ENCODE measurements around the gene RABL6.
"Not testable (repeated sequence)": the region's sequence is repeated elsewhere in the genome, so short reads cannot be mapped to it uniquely, and the experiment has no call there.

RABL6 gene

DNA sequence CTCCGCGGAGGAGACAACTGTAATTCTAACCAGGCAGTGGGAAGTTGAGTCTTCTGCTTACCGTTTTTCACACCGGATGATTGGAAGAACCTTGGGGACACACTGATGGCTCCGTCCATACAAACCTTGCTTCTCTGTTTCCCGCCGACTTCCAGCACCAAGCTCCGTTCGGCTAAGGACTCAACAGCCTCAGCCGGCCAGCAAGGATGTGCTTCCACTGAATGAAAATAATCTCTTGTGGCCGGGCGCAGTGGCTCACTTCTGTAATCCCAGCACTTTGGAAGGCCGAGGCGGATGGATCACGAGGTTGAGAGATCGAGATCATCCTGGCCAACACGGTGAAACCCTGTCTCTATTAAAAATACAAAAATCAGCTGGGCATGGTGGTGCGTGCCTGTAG is 60.2 kb downstream of the RABL6 start:
- ChIA-PET POLR2A (no interaction called here), CTCF (no interaction called here)
- no peak for TF ChIP-seq CTCF (IDR thresholded peaks at IDR 0.05; ENCODE audit: insufficient read depth, low read length, missing control alignments)

GRCh38 chr9:136868644-136869043 is 60.9 kb downstream of the RABL6 start:
- CTCF ChIA-PET, result interaction anchor here (1.0 kb wide), 1 partner anchor 163 kb away, joined by 3 read pairs; the partner anchor contains the start of gene FUT7

More for the DNA sequence above, 60.2 kb downstream of the RABL6 start:
- DNase-seq (ENCODE audit: low read depth, low spot score), result no peak
- H3K4me3 ChIP-seq (ENCODE audit: low read depth, low read length), result no peak overlapping the region

DNA sequence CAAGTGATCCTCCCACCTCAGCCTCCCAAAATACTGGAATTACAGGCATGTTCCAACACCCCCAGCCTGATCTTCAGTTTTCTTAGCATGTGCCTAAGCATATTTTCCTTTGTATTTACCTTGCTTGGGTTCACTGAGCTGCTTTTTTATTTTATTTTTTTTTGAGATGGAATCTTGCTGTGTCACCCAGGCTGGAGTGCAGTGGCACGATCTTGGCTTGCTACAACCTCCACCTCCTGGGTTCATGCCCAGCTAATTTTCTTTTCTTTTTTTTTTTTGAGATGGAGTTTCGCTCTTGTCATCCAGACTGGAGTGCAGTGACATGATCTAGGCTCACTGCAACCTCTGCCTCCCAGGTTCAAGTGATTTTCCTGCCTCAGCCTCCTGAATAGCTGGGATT is 61.9 kb downstream of the RABL6 start:
- CTCF ChIA-PET, result interaction anchor here (0.9 to 1.4 kb wide), 3 partner anchors 160 to 195 kb away, joined by 3 read pairs; partner anchors contain the start of gene FUT7
- H3K4me3 ChIP-seq (ENCODE audit: low read depth, low read length); POLR2A ChIA-PET; DNase-seq (ENCODE audit: low read depth, low spot score): not testable (repeated sequence)

More at GRCh38 chr9:136868644-136869043, 60.9 kb downstream of the RABL6 start:
- POLR2A ChIA-PET, result no interaction called here
- no peak for TF ChIP-seq CTCF (IDR thresholded peaks at IDR 0.05; ENCODE audit: insufficient read depth, low read length, missing control alignments)
- H3K4me3 ChIP-seq (ENCODE audit: low read depth, low read length), result no peak overlapping the region
- no peak for DNase-seq (ENCODE audit: low read depth, low spot score)

GRCh38 chr9:136875155-136875554 is 67.4 kb downstream of the RABL6 start:
- H3K4me3 ChIP-seq (ENCODE audit: low read depth, low read length), result no peak overlapping the region
- CTCF ChIA-PET, result no interaction called here
- TF ChIP-seq CTCF (IDR thresholded peaks at IDR 0.05; ENCODE audit: insufficient read depth, low read length, missing control alignments), result no peak
- POLR2A ChIA-PET, result no interaction called here
- DNase-seq (ENCODE audit: low read depth, low spot score), result no peak

DNA sequence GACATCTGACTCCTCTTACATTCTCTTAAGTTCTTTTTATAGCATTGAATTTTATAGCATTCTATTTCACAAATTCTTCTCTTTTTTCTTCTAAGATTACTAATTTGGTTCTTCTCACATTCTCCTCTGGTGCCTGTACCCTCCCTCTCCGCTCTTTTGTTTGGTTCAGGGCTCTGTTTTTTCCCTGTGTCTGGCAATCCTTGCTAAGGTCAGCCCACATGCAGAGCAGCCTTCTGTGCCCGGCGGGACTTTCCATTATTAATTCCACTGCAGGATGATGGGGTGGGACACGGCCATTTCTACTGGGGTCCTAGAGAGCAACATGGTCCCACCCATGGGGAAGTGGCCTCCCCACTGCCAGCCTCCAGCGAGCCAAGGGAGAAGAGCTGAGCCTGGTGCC is 68.7 kb downstream of the RABL6 start:
- no peak for DNase-seq (ENCODE audit: low read depth, low spot score)
- ChIA-PET POLR2A (no interaction called here), CTCF (interaction anchor here (1.4 kb wide), 1 partner anchor 153 kb away, joined by 3 read pairs; no protein-coding TSS in a partner anchor)
- no peak overlapping the region for H3K4me3 ChIP-seq (ENCODE audit: low read depth, low read length)
- no peak for TF ChIP-seq CTCF (IDR thresholded peaks at IDR 0.05; ENCODE audit: insufficient read depth, low read length, missing control alignments)

GRCh38 chr9:136880651-136881050 is 72.9 kb downstream of the RABL6 start:
- H3K4me3 ChIP-seq (ENCODE audit: low read depth, low read length), result no peak overlapping the region

More at GRCh38 chr9:136880651-136881050, 72.9 kb downstream of the RABL6 start:
- CTCF ChIA-PET, result no interaction called here
- DNase-seq (ENCODE audit: low read depth, low spot score), result no peak
- no peak for TF ChIP-seq CTCF (IDR thresholded peaks at IDR 0.05; ENCODE audit: insufficient read depth, low read length, missing control alignments)
- POLR2A ChIA-PET, result no interaction called here

Measured in AG04449 (cell line).